GM12878 (cell line): ENCODE results near the gene SLC38A8. TPM values are rescaled to one million over a fixed set of nuclear protein-coding genes. Genes with fewer than 3 reads are reported as not detected.

ENCODE experiments used
- ATAC-seq: fragments of 200-7000 bp; cut with Tn5 transposase; 3 replicates; pipeline ENCODE4 v1.9.1; 2020; ENCODE audit warnings: mild to moderate bottlenecking, moderate library complexity
- BruUV-seq: library from RNA; stranded (reverse); fragments of 400-500 nt; replicated peaks from 2 replicates; lab custom pipeline; 2021; lab: Mats Ljungman, UMichigan
- CTCF ChIA-PET: fragments of 300-600 bp; sonication (Branson Sonifier 250); formaldehyde crosslinking; extraction: SDS; loops from one replicate; lab custom pipeline; 2021; ENCODE audit warnings: inconsistent platforms; lab: Yijun Ruan, JAX
- POLR2A ChIA-PET: fragments of 350-600 bp; formaldehyde crosslinking; extraction: SDS; loops from one replicate; lab custom pipeline; 2021; ENCODE audit warnings: inconsistent platforms; lab: Charles Lee
- RAD21 ChIA-PET: fragments of 300-600 bp; sonication (Branson Sonifier 250); formaldehyde crosslinking; loops from one replicate; lab custom pipeline; 2023; ENCODE audit warnings: antibody characterized with exemption; ENCODE audit not compliant: unreplicated experiment; lab: Charles Lee
- SMC1A ChIA-PET: fragments of 300-600 bp; sonication (Branson Sonifier 250); formaldehyde crosslinking; loops from one replicate; lab custom pipeline; 2023; ENCODE audit not compliant: unreplicated experiment, uncharacterized antibody; lab: Charles Lee
- DNase-seq: peaks from one replicate; pipeline ENCODE4 v3.0.0-alpha.2; 2011; ENCODE audit warnings: low read depth, low spot score
- FAIRE-seq: peaks from 3 replicates; lab custom pipeline; 2011; peaks lifted over from hg19 to GRCh38; lab: Jason Lieb, UNC
- H2AFZ ChIP-seq: 2 replicates; pipeline ENCODE4 v1.6.0; 2011; ENCODE audit warnings: low read depth, low read length, control low read depth; ENCODE audit not compliant: control insufficient read depth
- H3K27ac ChIP-seq: 2 replicates; pipeline ENCODE4 v1.5.1; 2011; ENCODE audit warnings: control low read depth; ENCODE audit not compliant: control insufficient read depth, insufficient read depth
- H3K27me3 ChIP-seq, 2 experiments: replicated peaks in 1 of 2; 2 replicates each; pipeline versions ENCODE4 v1.6.0 to v1.6.1; 2011; ENCODE audit warnings: low read length in 1 of 2; ENCODE audit not compliant: control insufficient read depth in 2 of 2, insufficient read depth in 2 of 2
- H3K36me3 ChIP-seq, 2 experiments: 2 replicates each; pipeline ENCODE4 v1.5.1; 2011; ENCODE audit warnings: low read length in 1 of 2; ENCODE audit not compliant: control insufficient read depth in 2 of 2, insufficient read depth in 2 of 2
- H3K4me1 ChIP-seq: 2 replicates; pipeline ENCODE4 v1.6.1; 2011; ENCODE audit warnings: mild to moderate bottlenecking, low read length, moderate library complexity, mixed read lengths; ENCODE audit not compliant: control insufficient read depth, insufficient read depth
- H3K4me2 ChIP-seq: 2 replicates; pipeline ENCODE4 v1.6.0; 2011; ENCODE audit warnings: control low read depth; ENCODE audit not compliant: control insufficient read depth, insufficient read depth
- H3K4me3 ChIP-seq: fragments of 200-600 bp; sonication (generic); 2 replicates; pipeline ENCODE4 v1.5.1; 2016
- H3K79me2 ChIP-seq: 2 replicates; pipeline ENCODE4 v1.6.0; 2011; ENCODE audit warnings: low read length; ENCODE audit not compliant: control insufficient read depth, insufficient read depth
- H3K9ac ChIP-seq: 2 replicates; pipeline ENCODE4 v1.8.0; 2011; ENCODE audit warnings: low read length, control low read depth, mixed read lengths; ENCODE audit not compliant: control insufficient read depth, insufficient read depth
- H3K9me3 ChIP-seq: replicated peaks from 3 replicates; pipeline ENCODE4 v1.5.1; 2011; ENCODE audit warnings: mild to moderate bottlenecking, low read length; ENCODE audit not compliant: control insufficient read depth, insufficient read depth
- H4K20me1 ChIP-seq: 2 replicates; pipeline ENCODE4 v1.6.0; 2011; ENCODE audit not compliant: control insufficient read depth, insufficient read depth
- BCL11A ChIP-seq: IDR thresholded peaks from 2 replicates; pipeline ENCODE4 v1.6.1; 2011; ENCODE audit warnings: low read depth, low read length
- CHD1 ChIP-seq: IDR thresholded peaks from 2 replicates; pipeline ENCODE4 v1.6.1; 2012; ENCODE audit warnings: low read depth, low read length, improper control_type of control experiment
- E2F8 ChIP-seq: fragments of 450-650 bp; IDR thresholded peaks from 2 replicates; pipeline ENCODE4 v1.6.1; 2018; ENCODE audit warnings: mild to moderate bottlenecking, low read depth, moderate library complexity; ENCODE audit not compliant: partially characterized antibody
- NFYA ChIP-seq: IDR thresholded peaks from 2 replicates; pipeline ENCODE4 v1.6.1; 2011; ENCODE audit warnings: low read depth, mild to moderate bottlenecking, low read length, improper control_type of control experiment, borderline replicate concordance
- NR2C1 ChIP-seq: fragments of 450-650 bp; IDR thresholded peaks from 2 replicates; pipeline ENCODE4 v1.6.1; 2017; ENCODE audit warnings: antibody characterized with exemption, mild to moderate bottlenecking, moderate library complexity
- SREBF2 ChIP-seq: IDR thresholded peaks from 2 replicates; pipeline ENCODE4 v1.6.1; 2012; ENCODE audit warnings: mild to moderate bottlenecking, low read length
- TARDBP ChIP-seq: IDR thresholded peaks from 2 replicates; pipeline ENCODE4 v1.6.1; 2016; ENCODE audit warnings: borderline replicate concordance
- ZNF274 ChIP-seq: IDR thresholded peaks from one replicate; pipeline ENCODE4 v1.8.0; 2011; ENCODE audit not compliant: insufficient read length, insufficient read depth
- WGBS: methylation state at CpG from one replicate; pipeline ENCODE4 v1.1.6; 2016; ENCODE audit warnings: low lambda C conversion rate; ENCODE audit not compliant: insufficient replicate concordance, insufficient coverage; ENCODE audit errors: missing lambda C conversion rate; 5-methylcytosine and 5-hydroxymethylcytosine counted together
- in situ Hi-C: fragments of 300-500 bp; cut with MboI; formaldehyde crosslinking; loops from 9 replicates; pipeline ENCODE4 v1.14.3; 2018; ENCODE audit warnings: mixed read lengths
- intact Hi-C: fragments of 100-400 bp; cut with micrococcal nuclease; formaldehyde crosslinking; loops from one replicate; pipeline ENCODE4 v1.14.2; 2022; ENCODE audit not compliant: unreplicated experiment
- polyA plus RNA-seq, 11 experiments: library from polyadenylated mRNA; depleted of rRNA in 4 of 11; unstranded in 6 of 11; stranded (reverse) in 5 of 11; fragments of >200 nt; fragmentation: Nextera tagmentation in 4 of 11; fragmentation: Illumina TruSeq in 1 of 11; extraction: Ambion mirVana in 4 of 11; extraction: Trizol in 1 of 11; gene quantifications; 1 replicate in 1 of 11; 2 replicates in 10 of 11; pipeline versions ENCODE4 v1.2.1 to v1.2.3, GENCODE V29; 2011 to 2016; ENCODE audit warnings: inconsistent platforms in 2 of 11, missing spikeins in 2 of 11, low read depth in 1 of 11
- total RNA-seq, 4 experiments: library from RNA; depleted of rRNA in 3 of 4; stranded (reverse); fragments of >200 nt in 3 of 4; fragmentation: Illumina TruSeq in 1 of 4; extraction: Trizol in 1 of 4; gene quantifications; 2 replicates each; pipeline versions ENCODE4 v1.2.1 to v1.2.3, GENCODE V29; 2013 to 2021
- TF ChIP-seq, protein P1 (sequence below): fragments of 450-650 bp; IDR thresholded peaks from 2 replicates; pipeline ENCODE4 v1.6.1; 2016; ENCODE audit warnings: mild to moderate bottlenecking
- TF ChIP-seq, protein P2 (sequence below), 3 experiments: IDR thresholded peaks in 2 of 3; conservative IDR thresholded peaks in 1 of 3; 2 replicates each; pipeline ENCODE4 v1.5.1; 2011; ENCODE audit warnings: low read depth in 3 of 3, low read length in 3 of 3, mild to moderate bottlenecking in 3 of 3, control low read depth in 2 of 3, moderate library complexity in 2 of 3, inconsistent platforms in 1 of 3, mixed read lengths in 1 of 3; ENCODE audit not compliant: control insufficient read depth in 2 of 3, insufficient read depth in 1 of 3; ENCODE audit errors: extremely low read depth in 1 of 3
- TF ChIP-seq, protein P3 (sequence below): fragments of 450-650 bp; conservative IDR thresholded peaks from 2 replicates; pipeline ENCODE4 v1.6.1; 2017; ENCODE audit warnings: mild to moderate bottlenecking, moderate library complexity

The SLC38A8 gene
- total and polyA plus RNA-seq, 10 of the 15 experiments (the other 5 are each of a cell fraction or from before 2014, with no cell fraction given): not detected

DNA sequence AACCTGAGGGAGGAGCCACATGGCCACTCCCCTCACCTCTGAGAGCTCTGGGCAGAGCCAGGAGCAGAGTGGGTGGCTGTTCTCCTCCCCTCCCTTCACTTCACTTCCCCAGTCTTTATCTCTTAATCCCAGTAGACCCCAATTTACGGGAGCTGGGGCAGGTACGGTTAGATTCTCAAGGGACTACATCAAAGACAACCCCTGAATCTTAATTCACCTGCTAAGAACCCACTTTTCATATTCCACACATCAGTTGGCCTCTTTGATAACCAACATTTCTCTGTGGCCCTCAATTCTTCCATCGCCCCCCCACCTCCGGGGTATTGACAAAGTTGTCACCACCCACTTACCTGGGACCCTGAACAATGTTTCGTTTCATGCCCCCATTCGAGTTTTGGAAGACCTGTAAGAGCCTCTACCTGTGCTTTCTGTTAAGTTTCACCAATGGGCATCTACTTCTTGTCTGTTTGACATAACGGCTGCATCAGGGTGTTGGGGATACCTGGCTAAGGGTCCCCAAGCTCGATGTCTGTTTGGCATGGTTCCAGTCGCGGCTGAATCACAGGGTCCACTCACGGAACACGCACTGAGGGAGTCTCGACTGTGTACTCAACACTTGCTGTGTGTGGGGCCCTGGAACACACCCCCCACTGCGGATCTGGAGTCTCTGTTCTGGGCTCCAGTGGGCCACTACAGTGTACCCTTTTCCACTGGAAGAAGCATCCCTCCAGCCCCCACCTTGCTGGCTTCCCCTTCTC lies 27.8 kb downstream of the SLC38A8 start:
- POLR2A ChIA-PET: no interaction called here
- in situ Hi-C loops: no loop called here
- RAD21 ChIA-PET: no interaction called here
- no peak overlapping the region for H3K9ac ChIP-seq
- H3K36me3 ChIP-seq: no peaks in the 10 kb centered on the region
- no peak overlapping the region for H2AFZ ChIP-seq
- no peak for TF ChIP-seq E2F8
- TF ChIP-seq, protein P1, sequence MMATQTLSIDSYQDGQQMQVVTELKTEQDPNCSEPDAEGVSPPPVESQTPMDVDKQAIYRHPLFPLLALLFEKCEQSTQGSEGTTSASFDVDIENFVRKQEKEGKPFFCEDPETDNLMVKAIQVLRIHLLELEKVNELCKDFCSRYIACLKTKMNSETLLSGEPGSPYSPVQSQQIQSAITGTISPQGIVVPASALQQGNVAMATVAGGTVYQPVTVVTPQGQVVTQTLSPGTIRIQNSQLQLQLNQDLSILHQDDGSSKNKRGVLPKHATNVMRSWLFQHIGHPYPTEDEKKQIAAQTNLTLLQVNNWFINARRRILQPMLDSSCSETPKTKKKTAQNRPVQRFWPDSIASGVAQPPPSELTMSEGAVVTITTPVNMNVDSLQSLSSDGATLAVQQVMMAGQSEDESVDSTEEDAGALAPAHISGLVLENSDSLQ: no peak
- TF ChIP-seq, protein P2, sequence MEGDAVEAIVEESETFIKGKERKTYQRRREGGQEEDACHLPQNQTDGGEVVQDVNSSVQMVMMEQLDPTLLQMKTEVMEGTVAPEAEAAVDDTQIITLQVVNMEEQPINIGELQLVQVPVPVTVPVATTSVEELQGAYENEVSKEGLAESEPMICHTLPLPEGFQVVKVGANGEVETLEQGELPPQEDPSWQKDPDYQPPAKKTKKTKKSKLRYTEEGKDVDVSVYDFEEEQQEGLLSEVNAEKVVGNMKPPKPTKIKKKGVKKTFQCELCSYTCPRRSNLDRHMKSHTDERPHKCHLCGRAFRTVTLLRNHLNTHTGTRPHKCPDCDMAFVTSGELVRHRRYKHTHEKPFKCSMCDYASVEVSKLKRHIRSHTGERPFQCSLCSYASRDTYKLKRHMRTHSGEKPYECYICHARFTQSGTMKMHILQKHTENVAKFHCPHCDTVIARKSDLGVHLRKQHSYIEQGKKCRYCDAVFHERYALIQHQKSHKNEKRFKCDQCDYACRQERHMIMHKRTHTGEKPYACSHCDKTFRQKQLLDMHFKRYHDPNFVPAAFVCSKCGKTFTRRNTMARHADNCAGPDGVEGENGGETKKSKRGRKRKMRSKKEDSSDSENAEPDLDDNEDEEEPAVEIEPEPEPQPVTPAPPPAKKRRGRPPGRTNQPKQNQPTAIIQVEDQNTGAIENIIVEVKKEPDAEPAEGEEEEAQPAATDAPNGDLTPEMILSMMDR (IDR thresholded peaks at IDR 0.05 in 2 of 3, conservative IDR thresholded peaks at IDR 0.05 in 1 of 3; ENCODE audit: control insufficient read depth in 2 of 3, extremely low read depth in 1 of 3, insufficient read depth in 1 of 3, low read depth in 3 of 3, low read length in 3 of 3): no peak
- TF ChIP-seq BCL11A: no peak
- no peak for TF ChIP-seq NFYA
- no peak for TF ChIP-seq SREBF2
- TF ChIP-seq NR2C1: no peak
- TF ChIP-seq CHD1: no peak
- TF ChIP-seq, protein P3, sequence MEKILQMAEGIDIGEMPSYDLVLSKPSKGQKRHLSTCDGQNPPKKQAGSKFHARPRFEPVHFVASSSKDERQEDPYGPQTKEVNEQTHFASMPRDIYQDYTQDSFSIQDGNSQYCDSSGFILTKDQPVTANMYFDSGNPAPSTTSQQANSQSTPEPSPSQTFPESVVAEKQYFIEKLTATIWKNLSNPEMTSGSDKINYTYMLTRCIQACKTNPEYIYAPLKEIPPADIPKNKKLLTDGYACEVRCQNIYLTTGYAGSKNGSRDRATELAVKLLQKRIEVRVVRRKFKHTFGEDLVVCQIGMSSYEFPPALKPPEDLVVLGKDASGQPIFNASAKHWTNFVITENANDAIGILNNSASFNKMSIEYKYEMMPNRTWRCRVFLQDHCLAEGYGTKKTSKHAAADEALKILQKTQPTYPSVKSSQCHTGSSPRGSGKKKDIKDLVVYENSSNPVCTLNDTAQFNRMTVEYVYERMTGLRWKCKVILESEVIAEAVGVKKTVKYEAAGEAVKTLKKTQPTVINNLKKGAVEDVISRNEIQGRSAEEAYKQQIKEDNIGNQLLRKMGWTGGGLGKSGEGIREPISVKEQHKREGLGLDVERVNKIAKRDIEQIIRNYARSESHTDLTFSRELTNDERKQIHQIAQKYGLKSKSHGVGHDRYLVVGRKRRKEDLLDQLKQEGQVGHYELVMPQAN: no peak
- no peak for TF ChIP-seq ZNF274
- no peak for TF ChIP-seq TARDBP
- no peak overlapping the region for H3K27ac ChIP-seq
- BruUV-seq: no TSS peak
- H3K4me3 ChIP-seq: no peak overlapping the region
- CTCF ChIA-PET: interaction anchor here (0.6 to 0.7 kb wide), 2 partner anchors 74 to 937 kb away, joined by 3 to 5 read pairs; no protein-coding TSS in a partner anchor
- no peak for DNase-seq
- no peak for FAIRE-seq
- no peaks in the 10 kb centered on the region for H3K4me1 ChIP-seq
- no peaks in the 10 kb centered on the region; the same call in 2 of the 3 replicates for H3K9me3 ChIP-seq
- WGBS: 65% methylated on average over 14 of the region's 14 CpGs
- H3K79me2 ChIP-seq: no peaks in the 10 kb centered on the region
- H3K4me2 ChIP-seq: no peak overlapping the region
- H4K20me1 ChIP-seq: no peaks in the 10 kb centered on the region
- intact Hi-C loops: no loop called here
- ATAC-seq: no peak
- SMC1A ChIA-PET: no interaction called here
- H3K27me3 ChIP-seq: no peaks in the 10 kb centered on the region
